ENCODE results near the gene C1GALT1C1L. TPM values are rescaled to one million over a fixed set of nuclear protein-coding genes. Genes with fewer than 3 reads are reported as not detected.
"Not testable (repeated sequence)": the region's sequence is repeated elsewhere in the genome, so short reads cannot be mapped to it uniquely, and the experiment has no call there.

C1GALT1C1L gene
- total RNA-seq, 1 experiment from 2014 or later = 1.3 TPM

- no peak for DNase-seq (ENCODE audit: extremely low read depth, low read depth)
These were observed 19.0 kb downstream of the C1GALT1C1L start for GRCh38 chr2:43657241-43657640.

- no peak for DNase-seq (ENCODE audit: extremely low read depth, low read depth)
These were observed 22.7 kb downstream of the C1GALT1C1L start for GRCh38 chr2:43653506-43653905.

- DNase-seq (ENCODE audit: extremely low read depth, low read depth) = no peak
These were observed 27.1 kb downstream of the C1GALT1C1L start for GRCh38 chr2:43648994-43649701.

GRCh38 chr2:43643680-43644079 is 32.5 kb downstream of the C1GALT1C1L start:
- DNase-seq (ENCODE audit: extremely low read depth, low read depth) = no peak

- no peak for DNase-seq (ENCODE audit: extremely low read depth, low read depth)
These were observed 33.9 kb downstream of the C1GALT1C1L start for GRCh38 chr2:43642363-43642762.

- peak; percentile 81 for DNase-seq (ENCODE audit: extremely low read depth, low read depth)
These were observed 39.0 kb downstream of the C1GALT1C1L start, which contains the start of gene PLEKHH2 for GRCh38 chr2:43637030-43637803. Gene PLEKHH2 (plus strand): TSS chr2:43637260. CDS start chr2:43644674, 7,414 bp downstream.

- no peak for DNase-seq (ENCODE audit: extremely low read depth, low read depth)
These were observed 39.6 kb downstream of the C1GALT1C1L start for GRCh38 chr2:43636621-43637020.

- DNase-seq (ENCODE audit: extremely low read depth, low read depth) = not testable (repeated sequence)
These were observed 40.1 kb downstream of the C1GALT1C1L start for GRCh38 chr2:43636153-43636552.

GRCh38 chr2:43634604-43635306 is 41.5 kb downstream of the C1GALT1C1L start:
- peak; percentile 38 for DNase-seq (ENCODE audit: extremely low read depth, low read depth)

GRCh38 chr2:43631618-43632317 is 44.5 kb downstream of the C1GALT1C1L start:
- DNase-seq (ENCODE audit: extremely low read depth, low read depth) = no peak

Other genes starting within 250 kb of the C1GALT1C1L start
- 18.5 and 27.9 TPM in 2 replicates for gene THADA, start 80.4 kb downstream of the C1GALT1C1L start, total RNA-seq (2014; rRNA removed; shearing (Covaris generic))
- gene PLEKHH2, start 39.2 kb downstream of the C1GALT1C1L start, total RNA-seq (2014; rRNA removed; shearing (Covaris generic)) = 1.8 and 2.1 TPM in 2 replicates
- gene DYNC2LI1, start 97.6 kb upstream of the C1GALT1C1L start, total RNA-seq (2014; rRNA removed; shearing (Covaris generic)) = 35.0 and 40.4 TPM in 2 replicates
- gene ABCG5, start 162.4 kb upstream of the C1GALT1C1L start, total RNA-seq (2014; rRNA removed; shearing (Covaris generic)) = not detected in 2 replicates
- not detected in 2 replicates for gene ABCG8, start 162.5 kb upstream of the C1GALT1C1L start, total RNA-seq (2014; rRNA removed; shearing (Covaris generic))

Measured in NCI-H460 (cell line).